Spinal cord (tissue), 10 donors: ENCODE measurements around the gene ATP5F1E. TPM values are rescaled to one million over a fixed set of nuclear protein-coding genes. Genes with fewer than 3 reads are reported as not detected.

Experiments used
- DNase-seq, 6 donors: peaks; one replicate each; pipeline versions ENCODE4 v3.0.0 to v3.0.0-alpha.2; 2013 to 2015; ENCODE audit warnings: low spot score in 6 of 6, low read depth in 4 of 6
- H3K27ac ChIP-seq: one replicate; pipeline ENCODE4 v1.5.1; 2013; ENCODE audit warnings: low read depth, low read length, control low read depth
- H3K27me3 ChIP-seq: one replicate; pipeline ENCODE4 v1.6.1; 2013; ENCODE audit warnings: low read length; ENCODE audit not compliant: control insufficient read depth, insufficient read depth
- H3K36me3 ChIP-seq: one replicate; pipeline ENCODE4 v1.6.1; 2013; ENCODE audit warnings: low read length; ENCODE audit not compliant: control insufficient read depth, insufficient read depth
- H3K4me1 ChIP-seq: one replicate; pipeline ENCODE4 v1.6.1; 2013; ENCODE audit warnings: low read length; ENCODE audit not compliant: control insufficient read depth, insufficient read depth
- H3K4me3 ChIP-seq: one replicate; pipeline ENCODE4 v1.5.1; 2013; ENCODE audit warnings: low read depth, low read length, control low read depth
- H3K9me3 ChIP-seq: one replicate; pipeline ENCODE4 v1.6.1; 2013; ENCODE audit warnings: low read length; ENCODE audit not compliant: control insufficient read depth, insufficient read depth
- WGBS: methylation state at CpG from one replicate; pipeline ENCODE4 v1.1.5; 2013; ENCODE audit warnings: missing lambda C conversion rate; ENCODE audit not compliant: insufficient coverage; 5-methylcytosine and 5-hydroxymethylcytosine counted together
- polyA plus RNA-seq, 2 donors: library from polyadenylated mRNA; unstranded; fragments of 120-200 nt; gene quantifications; one replicate each; pipeline ENCODE4 v1.2.1, GENCODE V29; 2013; ENCODE audit not compliant: insufficient read length in 2 of 2
- total RNA-seq, 2 donors: library from RNA; depleted of rRNA in 1 of 2; stranded (reverse); fragments of 120-200 nt in 1 of 2; fragments of >200 nt in 1 of 2; gene quantifications; one replicate each; pipeline versions ENCODE4 v1.2.3 to v1.2.4, GENCODE V29; 2013 to 2014
- donor health status: healthy.

Gene ATP5F1E
- total and polyA plus RNA-seq, 4 donors, result 30.7 to 270 (median 167) TPM

GRCh38 chr20:59068534-59068933 is 36.4 kb upstream of the ATP5F1E start:
- Histone ChIP-seq H3K36me3 (no peaks in the 10 kb centered on the region), H3K9me3 (no peaks in the 10 kb centered on the region), H3K27me3 (no peaks in the 10 kb centered on the region), H3K4me1 (no peaks in the 10 kb centered on the region), H3K4me3 (no peak overlapping the region), H3K27ac (no peak overlapping the region)
- peak in 1 of 6 donors; percentile 27 for DNase-seq
- WGBS, result 67% methylated on average over 3 of the region's 4 CpGs

GRCh38 chr20:59064214-59064722 is 32.1 kb upstream of the ATP5F1E start:
- Histone ChIP-seq H3K36me3 (no peaks in the 10 kb centered on the region), H3K27ac (no peak overlapping the region), H3K4me1 (no peaks in the 10 kb centered on the region), H3K4me3 (no peak overlapping the region), H3K27me3 (no peaks in the 10 kb centered on the region), H3K9me3 (no peaks in the 10 kb centered on the region)
- DNase-seq, result no peak
- 83% methylated on average over 1 of the region's 4 CpGs for WGBS

DNA sequence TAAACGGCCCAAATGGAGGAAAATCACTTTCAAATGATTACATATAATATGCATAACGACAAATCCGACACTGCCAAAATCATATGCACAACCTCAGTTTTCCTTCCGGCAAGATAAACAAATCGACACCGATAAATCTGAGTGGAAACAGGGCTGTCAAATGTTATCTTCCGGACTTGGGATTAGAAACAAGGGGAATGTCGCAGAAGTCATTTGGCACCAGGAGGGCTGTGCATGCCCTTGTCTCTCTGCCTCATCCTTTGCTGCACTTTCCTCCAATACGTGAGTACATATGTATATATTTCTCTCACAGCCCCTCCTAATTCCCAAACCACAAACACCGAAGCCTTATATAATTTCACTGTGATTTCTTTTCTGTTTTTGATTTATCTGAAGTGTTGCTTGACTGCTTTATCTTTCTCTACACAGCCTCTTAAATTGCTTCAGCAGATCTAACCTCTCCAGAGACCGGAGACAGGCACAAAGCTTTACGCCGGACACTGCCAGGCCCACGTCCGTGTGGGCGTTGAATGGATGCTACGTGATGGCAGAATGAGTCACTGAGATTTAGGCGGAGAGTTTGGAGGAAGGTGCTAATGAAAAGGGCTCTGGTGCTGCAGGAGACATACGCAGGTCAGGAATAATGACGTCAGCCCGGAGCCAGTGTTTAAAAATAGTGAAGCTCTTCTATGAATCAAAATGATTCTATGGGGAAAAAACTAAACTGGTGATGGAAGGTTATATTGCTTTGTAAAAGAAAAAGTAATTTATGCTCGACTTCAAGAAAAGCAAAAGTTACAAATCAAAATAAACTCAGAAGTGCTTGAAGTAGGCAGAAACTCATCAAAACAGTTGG is 31.5 kb upstream of the ATP5F1E start:
- Histone ChIP-seq H3K4me1 (no peaks in the 10 kb centered on the region), H3K27me3 (no peaks in the 10 kb centered on the region), H3K27ac (no peak overlapping the region), H3K4me3 (no peak overlapping the region), H3K9me3 (no peaks in the 10 kb centered on the region), H3K36me3 (no peaks in the 10 kb centered on the region)
- DNase-seq, result peak in 1 of 6 donors; percentile 40
- 58% methylated on average over 12 of the region's 22 CpGs for WGBS

- no peaks in the 10 kb centered on the region for H3K9me3 ChIP-seq
- no peaks in the 10 kb centered on the region for H3K4me1 ChIP-seq
- no peak overlapping the region for H3K27ac ChIP-seq
- DNase-seq, result no peak
- no peaks in the 10 kb centered on the region for H3K27me3 ChIP-seq
- 41% methylated on average over 3 of the region's 4 CpGs for WGBS
- H3K4me3 ChIP-seq, result no peak overlapping the region
- H3K36me3 ChIP-seq, result no peaks in the 10 kb centered on the region
Measured at GRCh38 chr20:59062081-59062480, 29.9 kb upstream of the ATP5F1E start.

GRCh38 chr20:59055302-59055701 is 23.2 kb upstream of the ATP5F1E start:
- no peak for DNase-seq
- no peak overlapping the region for H3K4me3 ChIP-seq
- H3K27me3 ChIP-seq, result no peaks in the 10 kb centered on the region
- H3K27ac ChIP-seq, result no peak overlapping the region
- H3K36me3 ChIP-seq, result no peaks in the 10 kb centered on the region
- no CpG with 5 or more reads among the region's 7 CpGs for WGBS
- H3K9me3 ChIP-seq, result no peaks in the 10 kb centered on the region
- no peaks in the 10 kb centered on the region for H3K4me1 ChIP-seq

DNA sequence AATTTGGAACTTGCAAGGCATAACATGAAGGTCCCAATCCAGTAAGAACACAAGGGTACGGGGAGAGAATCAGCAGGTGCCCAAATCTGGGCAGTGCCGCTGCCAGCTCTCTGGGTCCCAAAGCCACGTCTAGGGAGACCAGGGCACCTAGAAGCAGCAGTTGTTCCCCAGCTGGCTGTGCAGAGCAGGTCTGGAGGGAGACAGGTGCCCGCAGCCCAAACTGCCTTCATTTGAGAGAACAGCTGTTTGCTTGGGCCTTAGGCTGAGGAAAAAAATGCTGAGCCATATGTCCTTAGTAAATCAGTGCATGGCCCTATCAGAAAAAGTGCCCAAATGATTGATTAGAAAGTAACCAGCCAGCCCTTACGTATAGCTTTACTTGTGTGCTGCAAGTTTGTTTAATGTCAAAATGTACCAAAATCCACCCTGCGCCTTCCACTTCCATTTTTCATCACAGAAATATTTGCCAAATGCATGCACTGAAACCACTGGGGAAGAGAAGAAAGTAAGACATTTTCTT is 19.6 kb upstream of the ATP5F1E start:
- H3K27me3 ChIP-seq, result no peaks in the 10 kb centered on the region
- no peak overlapping the region for H3K27ac ChIP-seq
- WGBS, result 62% methylated on average over 4 of the region's 6 CpGs
- no peak overlapping the region for H3K4me3 ChIP-seq
- no peaks in the 10 kb centered on the region for H3K36me3 ChIP-seq
- no peaks in the 10 kb centered on the region for H3K9me3 ChIP-seq
- no peak for DNase-seq
- no peaks in the 10 kb centered on the region for H3K4me1 ChIP-seq

DNA sequence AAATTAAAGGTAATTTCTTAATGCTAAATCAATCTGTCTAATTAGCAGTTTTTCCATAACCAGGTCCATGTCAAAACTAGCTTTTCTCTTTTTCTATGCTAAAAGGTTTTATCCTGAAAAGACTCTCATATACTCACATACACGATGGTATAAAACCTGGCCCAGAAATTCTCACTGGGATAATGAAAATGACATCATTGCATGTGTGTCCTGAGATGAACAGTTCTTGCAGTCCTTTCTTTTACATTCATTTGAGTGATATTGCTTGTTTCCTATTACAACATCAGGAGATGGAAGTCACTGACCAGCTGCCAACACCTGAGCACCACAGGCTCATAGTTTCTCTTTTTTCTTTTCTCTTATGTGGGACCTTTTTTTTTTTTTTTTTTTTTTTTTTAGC is 18.3 kb upstream of the ATP5F1E start:
- Histone ChIP-seq H3K4me3 (no peak overlapping the region), H3K4me1 (no peaks in the 10 kb centered on the region), H3K36me3 (no peaks in the 10 kb centered on the region), H3K27me3 (no peaks in the 10 kb centered on the region), H3K27ac (no peak overlapping the region), H3K9me3 (no peaks in the 10 kb centered on the region)
- WGBS, result no CpG with 5 or more reads among the region's 1 CpG
- no peak for DNase-seq

DNA sequence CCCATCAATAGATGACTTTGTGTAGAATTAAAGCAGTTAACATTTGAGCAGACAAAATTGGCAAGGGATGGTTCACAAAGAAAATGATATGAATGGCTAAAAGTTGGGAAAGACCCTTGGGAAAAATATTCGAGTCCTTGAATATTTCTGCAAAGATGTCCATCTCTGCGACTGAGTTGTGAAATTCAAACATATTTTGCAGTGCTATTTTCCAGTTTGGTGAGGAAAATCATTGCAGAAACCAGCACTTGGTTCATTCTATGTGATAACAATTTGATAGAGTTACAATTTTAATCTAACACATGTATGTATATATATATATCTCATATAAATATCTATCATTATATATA is 16.5 kb upstream of the ATP5F1E start:
- DNase-seq, result no peak
- H3K9me3 ChIP-seq, result no peaks in the 10 kb centered on the region
- no peaks in the 10 kb centered on the region for H3K36me3 ChIP-seq
- no peaks in the 10 kb centered on the region for H3K4me1 ChIP-seq
- 86% methylated on average over 1 of the region's 2 CpGs for WGBS
- H3K4me3 ChIP-seq, result no peak overlapping the region
- H3K27me3 ChIP-seq, result no peaks in the 10 kb centered on the region
- no peak overlapping the region for H3K27ac ChIP-seq

- H3K27ac ChIP-seq, result no peak overlapping the region
- no peaks in the 10 kb centered on the region for H3K27me3 ChIP-seq
- no peak for DNase-seq
- H3K36me3 ChIP-seq, result no peaks in the 10 kb centered on the region
- WGBS, result 88% methylated on average over 2 of the region's 5 CpGs
- peaks cover 3% of the 10 kb centered on the region for H3K4me1 ChIP-seq
- H3K4me3 ChIP-seq, result no peak overlapping the region
- H3K9me3 ChIP-seq, result no peaks in the 10 kb centered on the region
Measured at GRCh38 chr20:59047938-59048680, 16.0 kb upstream of the ATP5F1E start.
